Thoracic aorta (tissue), 2 donors: ENCODE results near the gene ZNF662. TPM values are rescaled to one million over a fixed set of nuclear protein-coding genes. Genes with fewer than 3 reads are reported as not detected.

Experiments used
- ATAC-seq: fragments of 150-250 bp; one replicate; pipeline ENCODE4 v1.8.0; 2017; ENCODE audit warnings: low read depth; ENCODE audit not compliant: insufficient number of reproducible peaks, low FRiP score
- DNase-seq: peaks from one replicate; pipeline ENCODE4 v3.0.0-alpha.2; 2020; ENCODE audit warnings: low spot score
- H3K27ac ChIP-seq, 2 donors: fragments of 200-600 bp; sonication (generic); 1 replicate in 1 of 2; 2 replicates in 1 of 2; pipeline ENCODE4 v1.5.1; 2016; ENCODE audit warnings: mild to moderate bottlenecking in 2 of 2, moderate library complexity in 2 of 2
- H3K27me3 ChIP-seq: fragments of 200-600 bp; sonication (generic); replicated peaks from 2 replicates; pipeline ENCODE4 v1.6.0; 2016; ENCODE audit warnings: mild to moderate bottlenecking; ENCODE audit not compliant: insufficient read depth
- H3K36me3 ChIP-seq: fragments of 200-600 bp; sonication (generic); one replicate; pipeline ENCODE4 v1.5.1; 2016
- H3K4me1 ChIP-seq, 2 donors: fragments of 200-600 bp; sonication (generic); 1 replicate in 1 of 2; 2 replicates in 1 of 2; pipeline versions ENCODE4 v1.5.1 to v1.6.0; 2016; ENCODE audit warnings: low read depth in 2 of 2, mild to moderate bottlenecking in 1 of 2; ENCODE audit not compliant: control insufficient read depth in 1 of 2
- H3K4me3 ChIP-seq: fragments of 200-600 bp; sonication (generic); 2 replicates; pipeline ENCODE4 v1.5.1; 2016; ENCODE audit warnings: mild to moderate bottlenecking
- H3K9me3 ChIP-seq: fragments of 200-600 bp; sonication (generic); 2 replicates; pipeline ENCODE4 v1.5.1; 2016
- total RNA-seq, 2 donors: library from RNA; depleted of rRNA; stranded (reverse); fragments of >200 nt; gene quantifications; one replicate each; pipeline versions ENCODE4 v1.1.0 to v1.2.3, GENCODE V29; 2016
- TF ChIP-seq, protein P1 (sequence below): fragments of 200-600 bp; sonication (generic); IDR thresholded peaks from one replicate; pipeline ENCODE4 v1.5.1; 2019; ENCODE audit warnings: antibody characterized with exemption

ZNF662 gene
- total RNA-seq, 2 donors from 2014 or later, result 8.9 to 12.6 TPM

GRCh38 chr3:42875325-42876151 is 30.4 kb upstream of the ZNF662 start, which contains the start of gene CYP8B1:
TSS of gene CYP8B1 (minus strand) at chr3:42875879. CDS start at chr3:42875816, 63 bp downstream.
- ATAC-seq (no peak), DNase-seq (no peak)
- Histone ChIP-seq H3K4me1 (peaks cover 0 to 10% of the 10 kb centered on the region in 2 donors), H3K27me3 (no peaks in the 10 kb centered on the region), H3K4me3 (no peak within 1 kb of the TSS), H3K27ac (no peak within 1 kb of the TSS), H3K36me3 (no peaks in the 10 kb centered on the region), H3K9me3 (no peaks in the 10 kb centered on the region)
- TF ChIP-seq, protein P1, sequence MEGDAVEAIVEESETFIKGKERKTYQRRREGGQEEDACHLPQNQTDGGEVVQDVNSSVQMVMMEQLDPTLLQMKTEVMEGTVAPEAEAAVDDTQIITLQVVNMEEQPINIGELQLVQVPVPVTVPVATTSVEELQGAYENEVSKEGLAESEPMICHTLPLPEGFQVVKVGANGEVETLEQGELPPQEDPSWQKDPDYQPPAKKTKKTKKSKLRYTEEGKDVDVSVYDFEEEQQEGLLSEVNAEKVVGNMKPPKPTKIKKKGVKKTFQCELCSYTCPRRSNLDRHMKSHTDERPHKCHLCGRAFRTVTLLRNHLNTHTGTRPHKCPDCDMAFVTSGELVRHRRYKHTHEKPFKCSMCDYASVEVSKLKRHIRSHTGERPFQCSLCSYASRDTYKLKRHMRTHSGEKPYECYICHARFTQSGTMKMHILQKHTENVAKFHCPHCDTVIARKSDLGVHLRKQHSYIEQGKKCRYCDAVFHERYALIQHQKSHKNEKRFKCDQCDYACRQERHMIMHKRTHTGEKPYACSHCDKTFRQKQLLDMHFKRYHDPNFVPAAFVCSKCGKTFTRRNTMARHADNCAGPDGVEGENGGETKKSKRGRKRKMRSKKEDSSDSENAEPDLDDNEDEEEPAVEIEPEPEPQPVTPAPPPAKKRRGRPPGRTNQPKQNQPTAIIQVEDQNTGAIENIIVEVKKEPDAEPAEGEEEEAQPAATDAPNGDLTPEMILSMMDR, result no peak

GRCh38 chr3:42876401-42876800 is 29.5 kb upstream of the ZNF662 start:
- Histone ChIP-seq H3K4me1 (peaks cover 0 to 14% of the 10 kb centered on the region in 2 donors), H3K27ac (no peak overlapping the region), H3K36me3 (no peaks in the 10 kb centered on the region), H3K4me3 (no peak overlapping the region), H3K27me3 (no peaks in the 10 kb centered on the region), H3K9me3 (no peaks in the 10 kb centered on the region)
- TF ChIP-seq, protein P1, result no peak
- no peak for DNase-seq
- no peak for ATAC-seq

DNA sequence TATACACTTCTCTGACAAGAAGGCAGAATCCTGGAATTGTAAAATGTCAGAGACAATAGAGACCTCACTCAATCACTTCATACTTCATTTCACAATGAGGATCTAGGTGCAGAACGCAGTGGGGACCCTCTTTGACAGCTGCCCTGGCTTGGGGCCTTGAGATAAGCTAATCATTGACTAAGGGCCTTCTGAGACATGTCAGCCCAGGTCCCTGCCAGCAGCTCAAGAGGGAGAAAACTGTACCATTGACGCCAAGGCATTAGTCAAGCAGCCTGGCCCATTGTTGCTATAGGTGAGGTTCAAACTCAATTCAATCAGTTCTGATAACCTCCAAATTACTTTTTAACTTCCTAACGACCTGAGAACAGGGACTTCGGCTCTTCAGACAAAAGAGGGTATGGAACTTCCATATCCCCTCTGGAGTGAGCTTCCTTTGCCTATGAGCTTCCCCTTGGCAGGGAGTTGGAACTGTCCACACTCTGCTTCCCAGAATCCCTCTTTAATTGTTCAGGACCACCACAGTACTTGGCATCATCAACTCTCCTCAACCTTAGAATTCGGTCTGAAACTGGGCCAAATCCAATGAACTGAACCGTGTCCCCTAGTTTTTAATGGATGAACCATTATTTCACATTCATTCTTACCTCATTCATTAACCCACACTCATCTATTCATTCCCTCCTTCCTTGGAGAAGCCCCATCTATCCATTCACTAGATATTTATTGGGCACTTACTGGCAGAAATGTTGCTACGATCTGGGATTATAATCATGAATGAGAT is 28.8 kb upstream of the ZNF662 start:
- Histone ChIP-seq H3K4me3 (no peak overlapping the region), H3K9me3 (no peaks in the 10 kb centered on the region), H3K27ac (no peak overlapping the region), H3K36me3 (no peaks in the 10 kb centered on the region), H3K4me1 (peaks cover 0 to 10% of the 10 kb centered on the region in 2 donors), H3K27me3 (no peaks in the 10 kb centered on the region)
- ATAC-seq (no peak), DNase-seq (no peak)
- TF ChIP-seq, protein P1, result no peak

DNA sequence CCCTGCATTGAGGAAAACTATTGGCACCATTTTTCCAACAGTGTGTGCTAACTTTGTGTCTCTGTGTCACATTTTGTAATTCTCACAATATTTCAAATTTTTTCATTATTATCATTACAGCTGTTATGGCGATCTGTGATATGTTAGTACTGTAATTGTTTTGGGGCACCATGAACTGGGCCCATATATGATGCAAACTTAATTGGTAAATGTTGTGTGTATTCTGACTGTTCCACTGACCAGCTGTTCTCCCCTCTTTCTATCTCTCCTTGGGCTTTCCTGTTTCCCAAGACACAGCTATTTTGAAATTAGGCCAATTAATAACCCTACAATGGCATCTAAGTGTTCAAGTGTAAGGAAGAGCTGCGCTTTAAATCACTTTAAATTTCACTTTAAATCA is 28.1 kb upstream of the ZNF662 start:
- no peak overlapping the region for H3K4me3 ChIP-seq
- no peaks in the 10 kb centered on the region for H3K36me3 ChIP-seq
- H3K27me3 ChIP-seq, result no peaks in the 10 kb centered on the region
- DNase-seq, result no peak
- no peak overlapping the region for H3K27ac ChIP-seq
- H3K9me3 ChIP-seq, result no peaks in the 10 kb centered on the region
- no peak for ATAC-seq
- peaks cover 0 to 8% of the 10 kb centered on the region in 2 donors for H3K4me1 ChIP-seq
- TF ChIP-seq, protein P1, result no peak

GRCh38 chr3:42880183-42880582 is 25.8 kb upstream of the ZNF662 start:
- TF ChIP-seq, protein P1, result no peak
- H3K27ac ChIP-seq, result no peak overlapping the region
- no peak for DNase-seq

More at GRCh38 chr3:42880183-42880582, 25.8 kb upstream of the ZNF662 start:
- no peaks in the 10 kb centered on the region for H3K9me3 ChIP-seq
- H3K4me3 ChIP-seq, result peak overlapping the region; percentile 91
- peaks cover 0 to 8% of the 10 kb centered on the region in 2 donors for H3K4me1 ChIP-seq
- H3K36me3 ChIP-seq, result no peaks in the 10 kb centered on the region
- H3K27me3 ChIP-seq, result no peaks in the 10 kb centered on the region
- no peak for ATAC-seq
